ENCODE results near the gene MAPKAP1.
A peak's percentile ranks its signal among the peaks of the same experiment; 100 is the strongest.
"Not testable (repeated sequence)": the region's sequence is repeated elsewhere in the genome, so short reads cannot be mapped to it uniquely, and the experiment has no call there.

MAPKAP1 gene

GRCh38 chr9:125580701-125581286 lies 126.2 kb downstream of the MAPKAP1 start:
- H3K27ac ChIP-seq, result no peak overlapping the region
- H3K4me3 ChIP-seq, result no peak overlapping the region

GRCh38 chr9:125579030-125579932 lies 127.7 kb downstream of the MAPKAP1 start:
- no peak overlapping the region for H3K4me3 ChIP-seq
- H3K27ac ChIP-seq, result no peak overlapping the region

- H3K27ac ChIP-seq, result no peak overlapping the region
- H3K4me3 ChIP-seq, result no peak overlapping the region
Measured at GRCh38 chr9:125574126-125574877, 132.7 kb downstream of the MAPKAP1 start.

GRCh38 chr9:125572461-125572860 lies 134.5 kb downstream of the MAPKAP1 start:
- H3K4me3 ChIP-seq, H3K27ac ChIP-seq: not testable (repeated sequence)

- H3K27ac ChIP-seq, H3K4me3 ChIP-seq: not testable (repeated sequence)
Measured at GRCh38 chr9:125571824-125572223, 135.2 kb downstream of the MAPKAP1 start.

- no peak overlapping the region for H3K4me3 ChIP-seq
- no peak overlapping the region for H3K27ac ChIP-seq
Measured at GRCh38 chr9:125570246-125570645, 136.8 kb downstream of the MAPKAP1 start.

- Histone ChIP-seq H3K27ac (no peak overlapping the region), H3K4me3 (no peak overlapping the region)
Measured at GRCh38 chr9:125568621-125569020, 138.4 kb downstream of the MAPKAP1 start.

GRCh38 chr9:125566051-125566450 lies 141.0 kb downstream of the MAPKAP1 start:
- not testable (repeated sequence) for H3K27ac ChIP-seq, H3K4me3 ChIP-seq

- Histone ChIP-seq H3K4me3 (no peak overlapping the region), H3K27ac (no peak overlapping the region)
Measured at GRCh38 chr9:125565126-125565525, 141.9 kb downstream of the MAPKAP1 start.

- Histone ChIP-seq H3K4me3 (no peak overlapping the region), H3K27ac (no peak overlapping the region)
Measured at GRCh38 chr9:125564631-125565030, 142.4 kb downstream of the MAPKAP1 start.

GRCh38 chr9:125561509-125562148 lies 145.4 kb downstream of the MAPKAP1 start:
- H3K27ac ChIP-seq, result no peak overlapping the region
- H3K4me3 ChIP-seq, result no peak overlapping the region

GRCh38 chr9:125559894-125560293 lies 147.1 kb downstream of the MAPKAP1 start:
- Histone ChIP-seq H3K4me3 (no peak overlapping the region), H3K27ac (no peak overlapping the region)

- peak overlapping the region in 1 of 21 experiments; percentile 3 for H3K27ac ChIP-seq
Measured at GRCh38 chr9:125559194-125559593, 147.8 kb downstream of the MAPKAP1 start.

GRCh38 chr9:125558453-125559092 lies 148.4 kb downstream of the MAPKAP1 start:
- no peak overlapping the region for H3K4me3 ChIP-seq
- peak overlapping the region in 1 of 21 experiments; percentile 3 for H3K27ac ChIP-seq

More at GRCh38 chr9:125559194-125559593, 147.8 kb downstream of the MAPKAP1 start:
- H3K4me3 ChIP-seq, result no peak overlapping the region

GRCh38 chr9:125556046-125556721 lies 150.8 kb downstream of the MAPKAP1 start:
- Histone ChIP-seq H3K27ac (no peak overlapping the region), H3K4me3 (no peak overlapping the region)

GRCh38 chr9:125554726-125555125 lies 152.3 kb downstream of the MAPKAP1 start:
- H3K4me3 ChIP-seq, result no peak overlapping the region
- no peak overlapping the region for H3K27ac ChIP-seq

- H3K27ac ChIP-seq, result no peak overlapping the region
- no peak overlapping the region for H3K4me3 ChIP-seq
Measured at GRCh38 chr9:125551781-125552180, 155.2 kb downstream of the MAPKAP1 start.

- H3K27ac ChIP-seq, result peak overlapping the region in 10 of 21 experiments; percentile 7 to 67 (median 28)
- H3K4me3 ChIP-seq, result no peak overlapping the region
Measured at GRCh38 chr9:125549891-125550885, 156.8 kb downstream of the MAPKAP1 start.

Data from skin epidermis (tissue), 12 donors.